Activated naive CD4-positive, alpha-beta T cell treated with Interleukin-2 at 50 U/mL for 16 hours (primary cell): ENCODE results near the gene OASL.
A peak's percentile ranks its signal among the peaks of the same experiment; 100 is the strongest.
"Not testable (repeated sequence)": the region's sequence is repeated elsewhere in the genome, so short reads cannot be mapped to it uniquely, and the experiment has no call there.

ENCODE experiments used
- DNase-seq: peaks from one replicate; pipeline ENCODE4 v3.0.0-alpha.2; 2020

OASL gene

GRCh38 chr12:121038861-121039668 lies at the start of gene OASL:
Gene OASL, minus strand, starts transcription at chr12:121039246. Its CDS starts 275 bp downstream, at chr12:121038971.
- peak; percentile 57 for DNase-seq

- DNase-seq = no peak
Observed at GRCh38 chr12:121088195-121088585, 49.1 kb upstream of the OASL start.

- no peak for DNase-seq
Observed at GRCh38 chr12:121087467-121088194, 48.6 kb upstream of the OASL start.

GRCh38 chr12:121086781-121087295 lies 47.8 kb upstream of the OASL start:
- no peak for DNase-seq

GRCh38 chr12:121085506-121086353 lies 46.7 kb upstream of the OASL start:
- no peak for DNase-seq

GRCh38 chr12:121085069-121085468 lies 46.0 kb upstream of the OASL start:
- no peak for DNase-seq

GRCh38 chr12:121084229-121084628 lies 45.2 kb upstream of the OASL start:
- no peak for DNase-seq

- no peak for DNase-seq
Observed at GRCh38 chr12:121080909-121081308, 41.9 kb upstream of the OASL start.

- no peak for DNase-seq
Observed at GRCh38 chr12:121079736-121080272, 40.8 kb upstream of the OASL start.

GRCh38 chr12:121077440-121077839 lies 38.4 kb upstream of the OASL start:
- not testable (repeated sequence) for DNase-seq

GRCh38 chr12:121075911-121076310 lies 36.9 kb upstream of the OASL start:
- not testable (repeated sequence) for DNase-seq

GRCh38 chr12:121072147-121072546 lies 33.1 kb upstream of the OASL start:
- DNase-seq = no peak

GRCh38 chr12:121069206-121069605 lies 30.2 kb upstream of the OASL start:
- no peak for DNase-seq

- DNase-seq = no peak
Observed at GRCh38 chr12:121065345-121065744, 26.3 kb upstream of the OASL start.

- not testable (repeated sequence) for DNase-seq
Observed at GRCh38 chr12:121064586-121064985, 25.5 kb upstream of the OASL start.

GRCh38 chr12:121064116-121064515 lies 25.1 kb upstream of the OASL start:
- DNase-seq = no peak

- no peak for DNase-seq
Observed at GRCh38 chr12:121062391-121063045, 23.5 kb upstream of the OASL start.

GRCh38 chr12:121061831-121062230 lies 22.8 kb upstream of the OASL start:
- DNase-seq = no peak

GRCh38 chr12:121060149-121061001 lies 21.3 kb upstream of the OASL start:
- DNase-seq = peak; percentile 57

GRCh38 chr12:121059031-121059898 lies 20.2 kb upstream of the OASL start:
- DNase-seq = no peak
